Vagina (tissue), 2 donors: ENCODE measurements around the gene LMX1B. TPM values are rescaled to one million over a fixed set of nuclear protein-coding genes. Genes with fewer than 3 reads are reported as not detected.

Experiments used
- DNase-seq, 2 donors: peaks; one replicate each; pipeline ENCODE4 v3.0.0-alpha.2; 2017; ENCODE audit errors: extremely low spot score in 2 of 2
- H3K27ac ChIP-seq: fragments of 200-600 bp; sonication (generic); one replicate; pipeline ENCODE4 v1.5.1; 2019
- H3K27me3 ChIP-seq: fragments of 200-600 bp; sonication (generic); one replicate; pipeline ENCODE4 v1.5.1; 2019
- H3K36me3 ChIP-seq, 2 donors: fragments of 200-600 bp; sonication (generic); one replicate each; pipeline ENCODE4 v1.5.1; 2017 to 2019
- H3K4me1 ChIP-seq: fragments of 200-600 bp; sonication (generic); one replicate; pipeline ENCODE4 v1.5.1; 2019
- H3K4me3 ChIP-seq, 2 donors: fragments of 200-600 bp; sonication (generic); 1 replicate in 1 of 2; 2 replicates in 1 of 2; pipeline ENCODE4 v1.5.1; 2016 to 2019
- H3K9me3 ChIP-seq: fragments of 200-600 bp; sonication (generic); one replicate; pipeline ENCODE4 v1.5.1; 2019
- CTCF ChIP-seq, 3 experiments: fragments of 450-650 bp in 2 of 3; fragments of 200-600 bp in 1 of 3; sonication (generic) in 1 of 3; IDR thresholded peaks; one replicate each; pipeline ENCODE4 v1.5.1; 2017 to 2019; ENCODE audit warnings: antibody characterized with exemption in 3 of 3, mild to moderate bottlenecking in 2 of 3, moderate library complexity in 2 of 3
- POLR2A ChIP-seq, 2 donors: fragments of 450-650 bp; IDR thresholded peaks; one replicate each; pipeline ENCODE4 v1.6.1; 2017; ENCODE audit warnings: antibody characterized with exemption in 2 of 2, mild to moderate bottlenecking in 2 of 2, moderate library complexity in 2 of 2
- POLR2AphosphoS5 ChIP-seq, 2 donors: sonication (generic); formaldehyde crosslinking; IDR thresholded peaks; one replicate each; pipeline ENCODE4 v1.9.0; 2017; ENCODE audit warnings: antibody characterized with exemption in 2 of 2, mild to moderate bottlenecking in 2 of 2, low read depth in 1 of 2; ENCODE audit not compliant: insufficient read depth in 1 of 2
- intact Hi-C: fragments of 100-400 bp; cut with DNase I; formaldehyde crosslinking; loops from one replicate; pipeline ENCODE4 v1.15.1; 2023
- total RNA-seq: library from RNA; depleted of rRNA; stranded (reverse); fragments of >200 nt; gene quantifications from one replicate; pipeline ENCODE4 v1.2.3, GENCODE V29; 2016

LMX1B gene
- total RNA-seq, 1 donor from 2014 or later: not detected

- H3K4me3 ChIP-seq: no peak overlapping the region
- no peak for TF ChIP-seq CTCF (IDR thresholded peaks at IDR 0.05)
- no peak for TF ChIP-seq POLR2AphosphoS5 (IDR thresholded peaks at IDR 0.05; ENCODE audit: insufficient read depth in 1 of 2, low read depth in 1 of 2)
- no peak for TF ChIP-seq POLR2A (IDR thresholded peaks at IDR 0.05)
- no peak for DNase-seq
- no peaks in the 10 kb centered on the region for H3K9me3 ChIP-seq
- no peaks in the 10 kb centered on the region for H3K36me3 ChIP-seq
- intact Hi-C loops: no loop called here
- no peak overlapping the region for H3K27ac ChIP-seq
- H3K4me1 ChIP-seq: no peaks in the 10 kb centered on the region
- H3K27me3 ChIP-seq: no peaks in the 10 kb centered on the region
Observed at GRCh38 chr9:126584611-126585010, 29.1 kb upstream of the LMX1B start.

- no peak for TF ChIP-seq CTCF (IDR thresholded peaks at IDR 0.05)
- TF ChIP-seq POLR2AphosphoS5 (IDR thresholded peaks at IDR 0.05; ENCODE audit: insufficient read depth in 1 of 2, low read depth in 1 of 2): no peak
- no peak for TF ChIP-seq POLR2A (IDR thresholded peaks at IDR 0.05)
Observed at GRCh38 chr9:126586236-126586635, 27.5 kb upstream of the LMX1B start.

GRCh38 chr9:126587187-126588185 is 26.2 kb upstream of the LMX1B start:
- intact Hi-C loops: no loop called here
- H3K36me3 ChIP-seq: no peaks in the 10 kb centered on the region
- no peaks in the 10 kb centered on the region for H3K4me1 ChIP-seq
- H3K27me3 ChIP-seq: no peaks in the 10 kb centered on the region
- no peaks in the 10 kb centered on the region for H3K9me3 ChIP-seq
- TF ChIP-seq POLR2A (IDR thresholded peaks at IDR 0.05) (no peak), POLR2AphosphoS5 (IDR thresholded peaks at IDR 0.05; ENCODE audit: insufficient read depth in 1 of 2, low read depth in 1 of 2) (no peak)
- DNase-seq: no peak
- H3K4me3 ChIP-seq: no peak overlapping the region
- H3K27ac ChIP-seq: no peak overlapping the region

More at GRCh38 chr9:126586236-126586635, 27.5 kb upstream of the LMX1B start:
- Histone ChIP-seq H3K4me1 (no peaks in the 10 kb centered on the region), H3K4me3 (no peak overlapping the region), H3K9me3 (no peaks in the 10 kb centered on the region), H3K36me3 (no peaks in the 10 kb centered on the region), H3K27me3 (no peaks in the 10 kb centered on the region), H3K27ac (no peak overlapping the region)
- DNase-seq: no peak
- intact Hi-C loops: no loop called here

GRCh38 chr9:126588491-126589168 is 25.1 kb upstream of the LMX1B start:
- intact Hi-C loops: no loop called here
- H3K27me3 ChIP-seq: no peaks in the 10 kb centered on the region
- H3K4me3 ChIP-seq: no peak overlapping the region
- no peak for TF ChIP-seq POLR2AphosphoS5 (IDR thresholded peaks at IDR 0.05; ENCODE audit: insufficient read depth in 1 of 2, low read depth in 1 of 2)
- TF ChIP-seq POLR2A (IDR thresholded peaks at IDR 0.05): no peak
- TF ChIP-seq CTCF (IDR thresholded peaks at IDR 0.05): no peak
- H3K9me3 ChIP-seq: no peaks in the 10 kb centered on the region
- no peaks in the 10 kb centered on the region for H3K4me1 ChIP-seq
- no peak for DNase-seq
- H3K36me3 ChIP-seq: no peaks in the 10 kb centered on the region
- no peak overlapping the region for H3K27ac ChIP-seq

- intact Hi-C loops: no loop called here
- Histone ChIP-seq H3K4me3 (no peak overlapping the region), H3K27me3 (no peaks in the 10 kb centered on the region)
Observed at GRCh38 chr9:126589349-126589748, 24.4 kb upstream of the LMX1B start.

More at GRCh38 chr9:126589349-126589748, 24.4 kb upstream of the LMX1B start:
- Histone ChIP-seq H3K36me3 (no peaks in the 10 kb centered on the region), H3K9me3 (no peaks in the 10 kb centered on the region), H3K4me1 (no peaks in the 10 kb centered on the region), H3K27ac (no peak overlapping the region)
- DNase-seq: no peak
- TF ChIP-seq POLR2A (IDR thresholded peaks at IDR 0.05) (no peak), POLR2AphosphoS5 (IDR thresholded peaks at IDR 0.05; ENCODE audit: insufficient read depth in 1 of 2, low read depth in 1 of 2) (no peak), CTCF (IDR thresholded peaks at IDR 0.05) (no peak)
